T-cell (primary cell): ENCODE data around the gene INPP5D. TPM values are rescaled to one million over a fixed set of nuclear protein-coding genes. Genes with fewer than 3 reads are reported as not detected.

ENCODE experiments used
- ATAC-seq, 4 experiments: fragments of 200-7000 bp in 3 of 4; fragments of 150-1000 bp in 1 of 4; cut with Tn5 transposase; replicated peaks in 1 of 4; 1 replicate in 3 of 4; 2 replicates in 1 of 4; pipeline ENCODE4 v1.10.0; 2021; ENCODE audit warnings: moderate library complexity in 3 of 4, mild to moderate bottlenecking in 2 of 4, moderate number of reproducible peaks in 1 of 4
- CTCF ChIA-PET, 2 donors: fragments of 300-600 bp; sonication (Branson Sonifier 250); formaldehyde crosslinking; loops; one replicate each; lab custom pipeline; 2022; ENCODE audit warnings: antibody characterized with exemption in 2 of 2; lab: Charles Lee
- POLR2A ChIA-PET, 2 donors: fragments of 300-600 bp; sonication (Branson Sonifier 250); formaldehyde crosslinking; loops; one replicate each; lab custom pipeline; 2022; ENCODE audit warnings: antibody characterized with exemption in 2 of 2; lab: Charles Lee
- DNase-seq, 35 experiments: peaks; one replicate each; pipeline versions ENCODE4 v3.0.0 to v3.0.0-alpha.2; 2013 to 2023
- H3K27ac ChIP-seq: one replicate; pipeline ENCODE4 v1.5.1; 2013; ENCODE audit warnings: low read length
- H3K27me3 ChIP-seq, 2 experiments: replicated peaks in 1 of 2; 1 replicate in 1 of 2; 2 replicates in 1 of 2; pipeline versions ENCODE4 v1.6.1 to v1.7.0; 2013; ENCODE audit warnings: low read length in 1 of 2, mixed read lengths in 1 of 2; ENCODE audit not compliant: control insufficient read depth in 2 of 2, insufficient read depth in 2 of 2; ENCODE audit errors: extremely low read depth in 1 of 2
- H3K36me3 ChIP-seq, 2 donors: 1 replicate in 1 of 2; 2 replicates in 1 of 2; pipeline versions ENCODE4 v1.6.1 to v1.7.0; 2013; ENCODE audit warnings: low read length in 1 of 2; ENCODE audit not compliant: control insufficient read depth in 2 of 2, insufficient read depth in 1 of 2; ENCODE audit errors: extremely low read depth in 1 of 2
- H3K4me1 ChIP-seq, 2 experiments: 1 replicate in 1 of 2; 2 replicates in 1 of 2; pipeline versions ENCODE4 v1.6.1 to v1.7.0; 2013; ENCODE audit warnings: low read length in 2 of 2, mixed read lengths in 1 of 2; ENCODE audit not compliant: insufficient read depth in 2 of 2, control insufficient read depth in 1 of 2; ENCODE audit errors: extremely low read depth in 1 of 2
- H3K4me3 ChIP-seq, 2 donors: 1 replicate in 1 of 2; 2 replicates in 1 of 2; pipeline versions ENCODE4 v1.5.1 to v1.7.0; 2013; ENCODE audit warnings: mild to moderate bottlenecking in 2 of 2, low read length in 1 of 2, moderate library complexity in 1 of 2; ENCODE audit not compliant: control insufficient read depth in 1 of 2; ENCODE audit errors: extremely low read depth in 1 of 2
- H3K9me3 ChIP-seq: 2 replicates; pipeline ENCODE4 v1.7.0; 2013
- H3K27ac Mint-ChIP-seq, 2 donors: one replicate each; pipeline ENCODE4 v1.8.0; 2020 to 2021; ENCODE audit warnings: mild to moderate bottlenecking in 2 of 2, mixed read lengths in 2 of 2
- H3K27me3 Mint-ChIP-seq, 2 donors: one replicate each; pipeline ENCODE4 v1.8.0; 2021 to 2022; ENCODE audit warnings: mixed read lengths in 2 of 2
- H3K36me3 Mint-ChIP-seq: one replicate; pipeline ENCODE4 v1.8.0; 2021; ENCODE audit warnings: mixed read lengths
- H3K4me1 Mint-ChIP-seq, 3 donors: one replicate each; pipeline ENCODE4 v1.8.0; 2020 to 2022; ENCODE audit warnings: mixed read lengths in 3 of 3, mild to moderate bottlenecking in 1 of 3
- H3K4me3 Mint-ChIP-seq, 3 donors: one replicate each; pipeline ENCODE4 v1.8.0; 2020 to 2022; ENCODE audit warnings: mild to moderate bottlenecking in 3 of 3, mixed read lengths in 3 of 3, moderate library complexity in 3 of 3
- H3K9me3 Mint-ChIP-seq, 3 donors: one replicate each; pipeline ENCODE4 v1.8.0; 2020 to 2022; ENCODE audit warnings: mixed read lengths in 3 of 3
- WGBS: methylation state at CpG from one replicate; pipeline ENCODE4 v1.1.5; 2013; ENCODE audit warnings: missing lambda C conversion rate; ENCODE audit not compliant: insufficient coverage; 5-methylcytosine and 5-hydroxymethylcytosine counted together
- total RNA-seq, 35 experiments: library from RNA in 6 of 35; stranded (reverse) in 6 of 35; fragments of 120-200 nt in 1 of 35; gene quantifications; one replicate each; pipeline versions ENCODE4 v1.2.1 to v1.2.4 and lab custom pipeline; 2013 to 2026

Gene INPP5D
- total RNA-seq, 5 donors from 2014 or later (not counting 1 experiment from before 2014, with no cell fraction given) = 108 to 216 (median 135) TPM

- H3K4me1 Mint-ChIP-seq = no peaks in the 10 kb centered on the region
- no peak for DNase-seq
- Histone ChIP-seq H3K36me3 (no peaks in the 10 kb centered on the region), H3K4me3 (no peak overlapping the region), H3K27me3 (peaks cover 0 to 13% of the 10 kb centered on the region in 2 experiments), H3K4me1 (no peaks in the 10 kb centered on the region), H3K27ac (no peak overlapping the region), H3K9me3 (no peaks in the 10 kb centered on the region)
- ATAC-seq = no peak
- no peak overlapping the region for H3K4me3 Mint-ChIP-seq
- CTCF ChIA-PET = no interaction called here
- H3K27me3 Mint-ChIP-seq = no peaks in the 10 kb centered on the region
- H3K9me3 Mint-ChIP-seq = peaks cover 0 to under 1% (median 0%) of the 10 kb centered on the region in 3 donors
- no peak overlapping the region for H3K27ac Mint-ChIP-seq
- WGBS = 80% methylated on average over 7 of the region's 8 CpGs
- no peaks in the 10 kb centered on the region for H3K36me3 Mint-ChIP-seq
- POLR2A ChIA-PET = interaction anchor here in 1 of 2 donors (0.7 kb wide), 1 partner anchor 28 kb away, joined by 6 read pairs; no protein-coding TSS in a partner anchor
Observed at GRCh38 chr2:233022561-233022960, 37.6 kb upstream of the INPP5D start.

GRCh38 chr2:233023007-233023760, 37.0 kb upstream of the INPP5D start:
- H3K4me1 ChIP-seq = no peaks in the 10 kb centered on the region
- WGBS = 88% methylated on average over 9 of the region's 18 CpGs
- H3K4me3 Mint-ChIP-seq = no peak overlapping the region
- H3K36me3 Mint-ChIP-seq = no peaks in the 10 kb centered on the region
- H3K4me1 Mint-ChIP-seq = no peaks in the 10 kb centered on the region
- H3K9me3 Mint-ChIP-seq = no peaks in the 10 kb centered on the region
- DNase-seq = no peak
- no peaks in the 10 kb centered on the region for H3K36me3 ChIP-seq
- POLR2A ChIA-PET = no interaction called here
- H3K27ac Mint-ChIP-seq = no peak overlapping the region
- CTCF ChIA-PET = no interaction called here
- H3K27ac ChIP-seq = no peak overlapping the region
- ATAC-seq = no peak
- no peaks in the 10 kb centered on the region for H3K9me3 ChIP-seq
- no peak overlapping the region for H3K4me3 ChIP-seq
- no peaks in the 10 kb centered on the region for H3K27me3 Mint-ChIP-seq
- peaks cover 0 to 13% of the 10 kb centered on the region in 2 experiments for H3K27me3 ChIP-seq

GRCh38 chr2:233023761-233024410, 36.3 kb upstream of the INPP5D start:
- no peaks in the 10 kb centered on the region for H3K4me1 ChIP-seq
- ChIA-PET POLR2A (no interaction called here), CTCF (no interaction called here)
- Mint-ChIP-seq H3K4me3 (no peak overlapping the region), H3K36me3 (no peaks in the 10 kb centered on the region), H3K4me1 (peaks cover 0 to 1% (median 0%) of the 10 kb centered on the region in 3 donors), H3K27ac (no peak overlapping the region), H3K9me3 (no peaks in the 10 kb centered on the region), H3K27me3 (no peaks in the 10 kb centered on the region)
- DNase-seq = no peak
- no peak for ATAC-seq
- H3K36me3 ChIP-seq = no peaks in the 10 kb centered on the region
- H3K9me3 ChIP-seq = no peaks in the 10 kb centered on the region
- H3K27ac ChIP-seq = no peak overlapping the region
- 92% methylated on average over 9 of the region's 14 CpGs for WGBS
- H3K27me3 ChIP-seq = peaks cover 0 to 13% of the 10 kb centered on the region in 2 experiments
- H3K4me3 ChIP-seq = no peak overlapping the region

DNA sequence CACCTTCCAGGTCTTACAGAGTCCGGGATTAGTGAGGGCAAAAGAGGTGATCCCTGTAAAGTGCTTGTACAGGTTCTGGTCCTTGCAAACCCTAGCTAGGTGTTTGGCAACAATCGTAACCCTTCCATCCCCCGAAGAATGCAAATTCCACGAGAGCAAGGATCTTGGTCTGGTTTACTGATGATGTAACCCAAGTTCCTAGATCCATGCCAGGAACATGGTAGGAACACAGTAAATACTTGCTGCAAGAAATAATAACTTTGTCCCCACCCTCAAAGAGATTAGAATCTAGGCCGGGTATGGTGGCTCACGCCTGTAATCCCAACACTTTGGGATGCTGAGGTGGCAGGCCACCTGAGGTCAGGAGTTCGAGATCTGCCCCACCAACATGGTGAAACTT, 34.4 kb upstream of the INPP5D start:
- POLR2A ChIA-PET = no interaction called here
- Mint-ChIP-seq H3K27ac (no peak overlapping the region), H3K9me3 (no peaks in the 10 kb centered on the region), H3K36me3 (no peaks in the 10 kb centered on the region), H3K4me3 (no peak overlapping the region), H3K27me3 (no peaks in the 10 kb centered on the region), H3K4me1 (peaks cover 0 to 5% (median 1%) of the 10 kb centered on the region in 3 donors)
- H3K27me3 ChIP-seq = peaks cover 0 to 13% of the 10 kb centered on the region in 2 experiments
- CTCF ChIA-PET = no interaction called here
- ATAC-seq (no peak), DNase-seq (no peak)
- H3K27ac ChIP-seq = no peak overlapping the region
- 92% methylated on average over 5 of the region's 7 CpGs for WGBS
- H3K9me3 ChIP-seq = no peaks in the 10 kb centered on the region
- no peaks in the 10 kb centered on the region for H3K4me1 ChIP-seq
- H3K4me3 ChIP-seq = no peak overlapping the region
- H3K36me3 ChIP-seq = no peaks in the 10 kb centered on the region

- Mint-ChIP-seq H3K36me3 (no peaks in the 10 kb centered on the region), H3K9me3 (no peaks in the 10 kb centered on the region), H3K4me1 (peaks cover 0 to 5% (median 1%) of the 10 kb centered on the region in 3 donors), H3K27ac (no peak overlapping the region), H3K27me3 (no peaks in the 10 kb centered on the region), H3K4me3 (no peak overlapping the region)
- POLR2A ChIA-PET = no interaction called here
- ATAC-seq = no peak
- WGBS = 89% methylated on average over 2 of the region's 4 CpGs
- Histone ChIP-seq H3K36me3 (no peaks in the 10 kb centered on the region), H3K9me3 (no peaks in the 10 kb centered on the region), H3K4me3 (no peak overlapping the region), H3K4me1 (no peaks in the 10 kb centered on the region), H3K27me3 (peaks cover 0 to 13% of the 10 kb centered on the region in 2 experiments), H3K27ac (no peak overlapping the region)
- CTCF ChIA-PET = interaction anchor here in 1 of 2 donors (0.7 kb wide), 1 partner anchor 32 kb away, joined by 4 read pairs; no protein-coding TSS in a partner anchor
- no peak for DNase-seq
Observed at GRCh38 chr2:233026198-233026813, 33.8 kb upstream of the INPP5D start.

DNA sequence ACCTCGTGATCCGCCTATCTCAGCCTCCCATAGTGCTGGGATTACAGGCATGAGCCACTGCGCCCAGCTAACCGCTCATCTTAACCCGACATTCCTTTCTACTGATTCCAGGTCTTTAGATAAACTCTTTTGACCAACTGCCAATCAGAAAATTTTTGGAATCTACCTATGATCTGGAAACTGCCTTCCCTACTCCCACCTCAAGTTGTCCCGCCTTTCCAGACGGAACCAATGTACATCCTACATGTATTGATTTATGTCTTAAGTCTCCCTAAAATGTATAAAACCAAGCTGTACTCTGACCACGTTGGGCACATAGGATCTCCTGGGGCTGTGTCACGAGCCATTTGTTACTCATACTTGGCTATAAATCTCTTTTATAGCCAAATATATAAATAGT, 30.8 kb upstream of the INPP5D start:
- H3K4me1 ChIP-seq = no peaks in the 10 kb centered on the region
- Mint-ChIP-seq H3K4me3 (no peak overlapping the region), H3K36me3 (no peaks in the 10 kb centered on the region), H3K27me3 (no peaks in the 10 kb centered on the region), H3K27ac (no peak overlapping the region), H3K4me1 (peaks cover 0 to 5% (median 1%) of the 10 kb centered on the region in 3 donors), H3K9me3 (no peaks in the 10 kb centered on the region)
- ChIA-PET POLR2A (interaction anchor here in 1 of 2 donors (0.6 kb wide), 1 partner anchor 167 kb away, joined by 3 read pairs; no protein-coding TSS in a partner anchor), CTCF (interaction anchor here in 1 of 2 donors (1.0 kb wide), 1 partner anchor 222 kb away, joined by 3 read pairs; the partner anchor contains the start of gene ATG16L1)
- ATAC-seq = no peak
- no peak for DNase-seq
- no peak overlapping the region for H3K4me3 ChIP-seq
- no peaks in the 10 kb centered on the region for H3K36me3 ChIP-seq
- H3K27ac ChIP-seq = no peak overlapping the region
- WGBS = 100% methylated on average over 4 of the region's 9 CpGs
- H3K9me3 ChIP-seq = no peaks in the 10 kb centered on the region
- H3K27me3 ChIP-seq = peaks cover 0 to 9% of the 10 kb centered on the region in 2 experiments
